Gastroesophageal sphincter (tissue), 3 donors: Measurements from ENCODE around the gene RBM19.

Experiments
- EP300 ChIP-seq: sonication (generic); formaldehyde crosslinking; IDR thresholded peaks from one replicate; pipeline ENCODE4 v1.6.1; 2017; ENCODE audit warnings: antibody characterized with exemption, mild to moderate bottlenecking
- POLR2A ChIP-seq, 2 donors: fragments of 450-650 bp; IDR thresholded peaks; one replicate each; pipeline ENCODE4 v1.6.1; 2017; ENCODE audit warnings: antibody characterized with exemption in 2 of 2, mild to moderate bottlenecking in 2 of 2, moderate library complexity in 1 of 2
- POLR2AphosphoS5 ChIP-seq: sonication (generic); formaldehyde crosslinking; IDR thresholded peaks from one replicate; pipeline ENCODE4 v1.6.1; 2017; ENCODE audit warnings: antibody characterized with exemption
- TF ChIP-seq, protein P1 (sequence below), 4 experiments: fragments of 200-600 bp in 2 of 4; fragments of 450-650 bp in 2 of 4; sonication (generic) in 1 of 4; IDR thresholded peaks; one replicate each; pipeline ENCODE4 v1.5.1; 2017 to 2019; ENCODE audit warnings: antibody characterized with exemption in 4 of 4, mild to moderate bottlenecking in 2 of 4, moderate library complexity in 2 of 4

DNA sequence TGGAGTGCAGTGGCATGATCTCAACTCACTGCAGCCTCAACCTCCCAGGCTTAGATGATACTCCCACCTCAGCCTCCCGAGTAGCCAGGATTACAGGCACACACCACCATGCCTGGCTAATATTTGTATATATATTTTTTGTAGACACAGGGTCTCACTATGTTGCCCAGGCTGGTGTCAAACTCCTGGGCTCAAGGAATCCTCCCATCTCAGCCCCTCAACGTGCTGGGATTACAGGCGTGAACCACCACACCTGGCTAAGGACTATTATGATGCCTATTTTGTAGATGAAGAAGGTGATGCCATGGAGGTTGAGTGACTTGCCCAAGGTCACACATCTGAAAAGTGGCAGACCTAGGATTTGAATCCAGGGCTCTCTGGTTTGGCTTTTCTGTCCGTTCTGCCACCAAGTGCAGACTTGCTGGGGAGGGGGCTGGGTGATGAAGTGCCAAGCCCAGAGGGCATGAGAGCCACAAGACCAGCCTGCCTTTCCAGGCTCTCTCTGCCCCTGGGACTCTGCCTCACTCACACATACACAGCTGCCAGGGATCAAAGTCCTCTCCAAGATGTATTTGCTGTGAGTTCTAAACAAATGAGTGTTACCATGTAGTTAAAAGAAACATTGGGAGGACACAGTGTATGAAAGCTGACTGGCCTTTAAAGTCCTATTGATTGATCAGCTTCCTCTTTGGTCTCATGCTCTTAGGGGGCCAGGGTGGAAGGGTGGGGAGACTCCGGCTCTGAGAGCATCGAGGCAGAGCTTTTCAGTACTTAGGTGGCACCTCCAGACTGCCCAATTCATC lies 21.3 kb upstream of the RBM19 start:
- TF ChIP-seq, protein P1, sequence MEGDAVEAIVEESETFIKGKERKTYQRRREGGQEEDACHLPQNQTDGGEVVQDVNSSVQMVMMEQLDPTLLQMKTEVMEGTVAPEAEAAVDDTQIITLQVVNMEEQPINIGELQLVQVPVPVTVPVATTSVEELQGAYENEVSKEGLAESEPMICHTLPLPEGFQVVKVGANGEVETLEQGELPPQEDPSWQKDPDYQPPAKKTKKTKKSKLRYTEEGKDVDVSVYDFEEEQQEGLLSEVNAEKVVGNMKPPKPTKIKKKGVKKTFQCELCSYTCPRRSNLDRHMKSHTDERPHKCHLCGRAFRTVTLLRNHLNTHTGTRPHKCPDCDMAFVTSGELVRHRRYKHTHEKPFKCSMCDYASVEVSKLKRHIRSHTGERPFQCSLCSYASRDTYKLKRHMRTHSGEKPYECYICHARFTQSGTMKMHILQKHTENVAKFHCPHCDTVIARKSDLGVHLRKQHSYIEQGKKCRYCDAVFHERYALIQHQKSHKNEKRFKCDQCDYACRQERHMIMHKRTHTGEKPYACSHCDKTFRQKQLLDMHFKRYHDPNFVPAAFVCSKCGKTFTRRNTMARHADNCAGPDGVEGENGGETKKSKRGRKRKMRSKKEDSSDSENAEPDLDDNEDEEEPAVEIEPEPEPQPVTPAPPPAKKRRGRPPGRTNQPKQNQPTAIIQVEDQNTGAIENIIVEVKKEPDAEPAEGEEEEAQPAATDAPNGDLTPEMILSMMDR (IDR thresholded peaks at IDR 0.05) = no peak
- TF ChIP-seq POLR2AphosphoS5 = no peak
- no peak for TF ChIP-seq POLR2A (IDR thresholded peaks at IDR 0.05)
- TF ChIP-seq EP300 = no peak
